ENCODE measurements around the gene COMMD1.
"Not testable (repeated sequence)": the region's sequence is repeated elsewhere in the genome, so short reads cannot be mapped to it uniquely, and the experiment has no call there.

Gene COMMD1

GRCh38 chr2:61952288-61952687 lies 46.8 kb downstream of the COMMD1 start:
- Histone ChIP-seq H3K9me3 (ENCODE audit: control insufficient read depth, insufficient read depth, low read depth, low read length) (no peaks in the 10 kb centered on the region), H3K4me1 (ENCODE audit: control insufficient read depth, insufficient read depth, low read length) (peaks cover 14% of the 10 kb centered on the region), H3K36me3 (ENCODE audit: control insufficient read depth in 2 of 2, insufficient read depth in 1 of 2, low read length in 2 of 2) (no peaks in the 10 kb centered on the region), H3K27ac (ENCODE audit: extremely low read depth, low read depth, low read length) (no peak overlapping the region), H3K4me3 (ENCODE audit: low read depth, low read length) (no peak overlapping the region)
- CTCF ChIA-PET: interaction anchor here (0.6 to 1.8 kb wide), 3 partner anchors 30 to 95 kb away, joined by 3 to 5 read pairs (median 3); no protein-coding TSS in a partner anchor
- TF ChIP-seq ZNF174 (tag by site-specific recombination; IDR thresholded peaks at IDR 0.05): no peak
- TF ChIP-seq ZNF610 (tag by site-specific recombination; IDR thresholded peaks at IDR 0.05; ENCODE audit: borderline replicate concordance): no peak
- TF ChIP-seq SP2 (tag by site-specific recombination; IDR thresholded peaks at IDR 0.05): no peak
- TF ChIP-seq ZNF558 (tag by site-specific recombination; IDR thresholded peaks at IDR 0.05): no peak
- TF ChIP-seq ZNF280D (tag by site-specific recombination; IDR thresholded peaks at IDR 0.05): no peak
- TF ChIP-seq, protein P1, sequence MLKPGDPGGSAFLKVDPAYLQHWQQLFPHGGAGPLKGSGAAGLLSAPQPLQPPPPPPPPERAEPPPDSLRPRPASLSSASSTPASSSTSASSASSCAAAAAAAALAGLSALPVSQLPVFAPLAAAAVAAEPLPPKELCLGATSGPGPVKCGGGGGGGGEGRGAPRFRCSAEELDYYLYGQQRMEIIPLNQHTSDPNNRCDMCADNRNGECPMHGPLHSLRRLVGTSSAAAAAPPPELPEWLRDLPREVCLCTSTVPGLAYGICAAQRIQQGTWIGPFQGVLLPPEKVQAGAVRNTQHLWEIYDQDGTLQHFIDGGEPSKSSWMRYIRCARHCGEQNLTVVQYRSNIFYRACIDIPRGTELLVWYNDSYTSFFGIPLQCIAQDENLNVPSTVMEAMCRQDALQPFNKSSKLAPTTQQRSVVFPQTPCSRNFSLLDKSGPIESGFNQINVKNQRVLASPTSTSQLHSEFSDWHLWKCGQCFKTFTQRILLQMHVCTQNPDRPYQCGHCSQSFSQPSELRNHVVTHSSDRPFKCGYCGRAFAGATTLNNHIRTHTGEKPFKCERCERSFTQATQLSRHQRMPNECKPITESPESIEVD (tag by site-specific recombination; IDR thresholded peaks at IDR 0.05): no peak
- no peak for TF ChIP-seq SCRT1 (tag by site-specific recombination; IDR thresholded peaks at IDR 0.05; ENCODE audit: borderline replicate concordance)
- TF ChIP-seq ZNF549 (tag by site-specific recombination; IDR thresholded peaks at IDR 0.05): no peak
- no peak for TF ChIP-seq ZNF776 (tag by site-specific recombination; IDR thresholded peaks at IDR 0.05; ENCODE audit: borderline replicate concordance)
- TF ChIP-seq ZNF280C (tag by site-specific recombination; IDR thresholded peaks at IDR 0.05): no peak
- no peak for TF ChIP-seq ZSCAN23 (tag by site-specific recombination; IDR thresholded peaks at IDR 0.05)
- POLR2A ChIA-PET: no interaction called here

DNA sequence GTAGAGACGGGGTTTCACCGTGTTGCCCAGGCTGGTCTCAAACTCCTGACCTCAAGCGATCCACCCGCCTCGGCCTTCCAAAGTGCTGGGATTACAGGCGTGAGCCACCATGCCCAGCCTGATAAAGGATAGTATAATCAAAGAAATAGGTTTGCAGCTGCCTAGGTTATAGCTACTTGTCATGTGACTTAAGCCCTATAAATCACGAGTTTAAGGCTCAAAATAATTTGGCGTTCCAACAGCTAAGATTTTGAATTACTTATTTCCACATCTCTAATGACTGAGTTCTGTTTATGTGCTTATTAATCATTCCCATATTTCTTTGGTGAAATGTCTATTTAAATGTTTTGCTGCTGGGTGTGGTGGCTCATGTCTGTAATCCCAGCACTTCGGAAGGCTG lies 49.4 kb downstream of the COMMD1 start:
- H3K9me3 ChIP-seq (ENCODE audit: control insufficient read depth, insufficient read depth, low read depth, low read length); H3K4me3 ChIP-seq (ENCODE audit: low read depth, low read length); POLR2A ChIA-PET; H3K27ac ChIP-seq (ENCODE audit: extremely low read depth, low read depth, low read length); H3K4me1 ChIP-seq (ENCODE audit: control insufficient read depth, insufficient read depth, low read length); H3K36me3 ChIP-seq (ENCODE audit: control insufficient read depth in 2 of 2, insufficient read depth in 1 of 2, low read length in 2 of 2): not testable (repeated sequence)
- CTCF ChIA-PET: interaction anchor here (1.1 kb wide), 1 partner anchor 12 kb away, joined by 3 read pairs; no protein-coding TSS in a partner anchor
- TF ChIP-seq ZBTB17 (tag by site-specific recombination; IDR thresholded peaks at IDR 0.05): peak; percentile 75

- no peaks in the 10 kb centered on the region for H3K4me1 ChIP-seq (ENCODE audit: control insufficient read depth, insufficient read depth, low read length)
- ChIA-PET CTCF (interaction anchor here (0.5 kb wide), 2 partner anchors 167 to 338 kb away, joined by 3 read pairs; no protein-coding TSS in a partner anchor), POLR2A (no interaction called here)
- no peak overlapping the region for H3K27ac ChIP-seq (ENCODE audit: extremely low read depth, low read depth, low read length)
- H3K4me3 ChIP-seq (ENCODE audit: low read depth, low read length): no peak overlapping the region
- H3K9me3 ChIP-seq (ENCODE audit: control insufficient read depth, insufficient read depth, low read depth, low read length): no peaks in the 10 kb centered on the region
- H3K36me3 ChIP-seq (ENCODE audit: control insufficient read depth in 2 of 2, insufficient read depth in 1 of 2, low read length in 2 of 2): no peaks in the 10 kb centered on the region
- TF ChIP-seq SETDB1 (IDR thresholded peaks at IDR 0.05; ENCODE audit: insufficient read length, low read length) (peak; percentile 49), KLF8 (tag by site-specific recombination; IDR thresholded peaks at IDR 0.05) (no peak)
These were observed 54.2 kb downstream of the COMMD1 start for GRCh38 chr2:61959381-61960293.
